GM21515 (cell line): ENCODE measurements around the gene SNX19.

Source experiments
- ATAC-seq: cut with Tn5 transposase; IDR thresholded peaks from one replicate; pipeline ENCODE4 v1.9.1; 2021; ENCODE audit not compliant: unreplicated experiment

The SNX19 gene

GRCh38 chr11:130906616-130907015 is 9.7 kb downstream of the SNX19 start:
- no peak for ATAC-seq

GRCh38 chr11:130905512-130905911 is 10.8 kb downstream of the SNX19 start:
- no peak for ATAC-seq

- ATAC-seq = no peak
These were observed 11.9 kb downstream of the SNX19 start for GRCh38 chr11:130904380-130904779.

GRCh38 chr11:130902380-130902779 is 13.9 kb downstream of the SNX19 start:
- no peak for ATAC-seq

- ATAC-seq = no peak
These were observed 17.2 kb downstream of the SNX19 start for GRCh38 chr11:130899106-130899505.

GRCh38 chr11:130897262-130898182 is 18.8 kb downstream of the SNX19 start:
- no peak for ATAC-seq

- ATAC-seq = peak; percentile 98
These were observed 21.8 kb downstream of the SNX19 start for GRCh38 chr11:130894322-130895025.

GRCh38 chr11:130892861-130893260 is 23.4 kb downstream of the SNX19 start:
- ATAC-seq = no peak

- ATAC-seq = no peak
These were observed 25.0 kb downstream of the SNX19 start for GRCh38 chr11:130891326-130891725.

- ATAC-seq = no peak
These were observed 26.1 kb downstream of the SNX19 start for GRCh38 chr11:130890039-130890745.

- no peak for ATAC-seq
These were observed 27.5 kb downstream of the SNX19 start for GRCh38 chr11:130888790-130889189.

- ATAC-seq = no peak
These were observed 29.6 kb downstream of the SNX19 start for GRCh38 chr11:130886704-130887103.

- no peak for ATAC-seq
These were observed 34.1 kb downstream of the SNX19 start for GRCh38 chr11:130882138-130882551.

GRCh38 chr11:130881475-130882137 is 34.7 kb downstream of the SNX19 start:
- ATAC-seq = no peak

- no peak for ATAC-seq
These were observed 36.4 kb downstream of the SNX19 start for GRCh38 chr11:130879836-130880235.

GRCh38 chr11:130876931-130877915 is 39.1 kb downstream of the SNX19 start:
- no peak for ATAC-seq

GRCh38 chr11:130876100-130876499 is 40.2 kb downstream of the SNX19 start:
- ATAC-seq = no peak

- ATAC-seq = no peak
These were observed 41.2 kb downstream of the SNX19 start for GRCh38 chr11:130874955-130875531.

- no peak for ATAC-seq
These were observed 41.9 kb downstream of the SNX19 start for GRCh38 chr11:130874396-130874795.
